OCI-LY3 (cell line): Measurements from ENCODE around the gene PRR35.

Source experiments
- EZH2phosphoT487 ChIP-seq: fragments of 200-600 bp; shearing (Covaris generic); IDR thresholded peaks from 2 replicates; pipeline ENCODE4 v1.6.1; 2018; ENCODE audit warnings: antibody characterized with exemption, mixed run types, low read depth
- TF ChIP-seq, protein P1 (sequence below): fragments of 200-600, 300-600 bp; sonication (generic); IDR thresholded peaks from 2 replicates; pipeline ENCODE4 v1.5.1; 2014; ENCODE audit warnings: antibody characterized with exemption, low read length, low read depth

DNA sequence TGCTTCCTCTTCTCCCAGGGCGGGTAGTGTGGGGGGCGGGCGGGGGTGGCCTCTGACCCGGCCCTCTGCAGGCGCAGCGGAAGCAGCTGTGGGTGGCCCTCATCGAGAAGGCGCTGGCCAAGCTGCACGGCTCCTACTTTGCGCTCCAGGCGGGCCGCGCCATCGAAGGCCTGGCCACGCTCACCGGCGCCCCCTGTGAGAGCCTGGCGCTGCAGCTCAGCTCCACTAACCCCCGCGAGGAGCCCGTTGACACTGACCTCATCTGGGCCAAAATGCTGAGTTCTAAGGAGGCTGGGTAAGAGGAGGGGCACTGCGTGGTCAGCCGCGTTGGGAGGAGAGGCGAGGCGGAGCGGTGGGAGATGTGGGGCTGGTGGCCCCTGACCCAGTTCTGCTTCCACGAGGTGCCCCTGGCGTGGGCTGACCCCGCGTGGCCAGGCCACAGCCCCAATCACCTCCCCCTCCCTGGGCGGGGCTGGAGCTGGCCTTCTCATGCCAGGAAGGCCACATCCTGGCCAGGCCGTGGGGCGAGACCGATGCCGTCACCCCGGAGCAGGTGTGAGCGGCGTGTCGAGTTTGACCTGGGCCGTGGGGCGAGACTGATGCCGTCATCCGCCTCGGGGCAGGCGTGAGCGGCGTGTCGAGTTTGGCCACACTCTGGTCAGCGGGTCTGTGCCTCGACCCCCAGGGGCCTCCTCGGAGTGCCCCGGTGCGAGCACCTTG lies 10.5 kb upstream of the PRR35 start:
- TF ChIP-seq, protein P1, sequence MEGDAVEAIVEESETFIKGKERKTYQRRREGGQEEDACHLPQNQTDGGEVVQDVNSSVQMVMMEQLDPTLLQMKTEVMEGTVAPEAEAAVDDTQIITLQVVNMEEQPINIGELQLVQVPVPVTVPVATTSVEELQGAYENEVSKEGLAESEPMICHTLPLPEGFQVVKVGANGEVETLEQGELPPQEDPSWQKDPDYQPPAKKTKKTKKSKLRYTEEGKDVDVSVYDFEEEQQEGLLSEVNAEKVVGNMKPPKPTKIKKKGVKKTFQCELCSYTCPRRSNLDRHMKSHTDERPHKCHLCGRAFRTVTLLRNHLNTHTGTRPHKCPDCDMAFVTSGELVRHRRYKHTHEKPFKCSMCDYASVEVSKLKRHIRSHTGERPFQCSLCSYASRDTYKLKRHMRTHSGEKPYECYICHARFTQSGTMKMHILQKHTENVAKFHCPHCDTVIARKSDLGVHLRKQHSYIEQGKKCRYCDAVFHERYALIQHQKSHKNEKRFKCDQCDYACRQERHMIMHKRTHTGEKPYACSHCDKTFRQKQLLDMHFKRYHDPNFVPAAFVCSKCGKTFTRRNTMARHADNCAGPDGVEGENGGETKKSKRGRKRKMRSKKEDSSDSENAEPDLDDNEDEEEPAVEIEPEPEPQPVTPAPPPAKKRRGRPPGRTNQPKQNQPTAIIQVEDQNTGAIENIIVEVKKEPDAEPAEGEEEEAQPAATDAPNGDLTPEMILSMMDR: peak; percentile 13; the same call in 1 of the 2 replicates
- no peak for TF ChIP-seq EZH2phosphoT487
